Body of pancreas (tissue), 4 donors: Measurements from ENCODE around the gene KIF1C. TPM values are rescaled to one million over a fixed set of nuclear protein-coding genes. Genes with fewer than 3 reads are reported as not detected.
A peak's percentile ranks its signal among the peaks of the same experiment; 100 is the strongest.

Source experiments
- ATAC-seq: fragments of 150-250 bp; one replicate; pipeline ENCODE4 v1.9.1; 2016
- DNase-seq, 4 donors: peaks; one replicate each; pipeline ENCODE4 v3.0.0-alpha.2; 2019
- H3K27ac ChIP-seq, 4 donors: fragments of 200-600 bp; sonication (generic); 1 replicate in 3 of 4; 2 replicates in 1 of 4; pipeline versions ENCODE4 v1.5.1 to v1.6.1; 2016 to 2019; ENCODE audit warnings: mild to moderate bottlenecking in 1 of 4, mixed read lengths in 1 of 4, moderate library complexity in 1 of 4
- H3K27me3 ChIP-seq, 2 donors: fragments of 200-600 bp; sonication (generic); one replicate each; pipeline ENCODE4 v1.6.0; 2016; ENCODE audit warnings: mild to moderate bottlenecking in 1 of 2
- H3K36me3 ChIP-seq, 2 donors: fragments of 200-600 bp; sonication (generic); replicated peaks in 1 of 2; 2 replicates each; pipeline ENCODE4 v1.5.1; 2016; ENCODE audit warnings: low read depth in 2 of 2; ENCODE audit not compliant: insufficient read depth in 1 of 2
- H3K4me1 ChIP-seq: fragments of 200-600 bp; sonication (generic); one replicate; pipeline ENCODE4 v1.6.0; 2016
- H3K4me3 ChIP-seq, 2 donors: fragments of 200-600 bp; sonication (generic); 1 replicate in 1 of 2; 2 replicates in 1 of 2; pipeline ENCODE4 v1.5.1; 2016 to 2019
- H3K9me3 ChIP-seq, 3 donors: fragments of 200-600 bp; sonication (generic); 1 replicate in 2 of 3; 2 replicates in 1 of 3; pipeline ENCODE4 v1.5.1; 2016
- POLR2A ChIP-seq, 3 donors: fragments of 450-650 bp; IDR thresholded peaks; one replicate each; pipeline ENCODE4 v1.6.1; 2016; ENCODE audit warnings: antibody characterized with exemption in 3 of 3, mild to moderate bottlenecking in 2 of 3
- WGBS, 2 donors: methylation state at CpG; one replicate each; pipeline ENCODE4 v1.1.5; 2017; 5-methylcytosine and 5-hydroxymethylcytosine counted together
- intact Hi-C: fragments of 100-400 bp; cut with DNase I; formaldehyde crosslinking; loops from one replicate; pipeline ENCODE4 v1.15.1; 2023
- microRNA-seq, 2 donors: library from miRNA; unstranded; fragments of <30 nt; microRNA quantifications; one replicate each; pipeline ENCODE4, GENCODE V29; 2016; ENCODE audit warnings: borderline number of aligned reads in 2 of 2, borderline replicate concordance in 2 of 2
- small RNA-seq: library from RNA; depleted of rRNA; stranded (forward); fragments of <200 nt; gene quantifications from one replicate; pipeline ENCODE3, GENCODE V24; 2016
- total RNA-seq, 2 donors: library from RNA; depleted of rRNA; stranded (reverse); fragments of >200 nt; gene quantifications; one replicate each; pipeline ENCODE4 v1.1.0, GENCODE V29; 2016
- TF ChIP-seq, protein P1 (sequence below), 7 experiments: fragments of 450-650 bp in 4 of 7; fragments of 200-600 bp in 3 of 7; sonication (generic) in 3 of 7; IDR thresholded peaks; one replicate each; pipeline ENCODE4 v1.5.1; 2016 to 2019; ENCODE audit warnings: antibody characterized with exemption in 7 of 7

The KIF1C gene
- total RNA-seq, 2 donors from 2014 or later, result 43.1 to 54.4 TPM

DNA sequence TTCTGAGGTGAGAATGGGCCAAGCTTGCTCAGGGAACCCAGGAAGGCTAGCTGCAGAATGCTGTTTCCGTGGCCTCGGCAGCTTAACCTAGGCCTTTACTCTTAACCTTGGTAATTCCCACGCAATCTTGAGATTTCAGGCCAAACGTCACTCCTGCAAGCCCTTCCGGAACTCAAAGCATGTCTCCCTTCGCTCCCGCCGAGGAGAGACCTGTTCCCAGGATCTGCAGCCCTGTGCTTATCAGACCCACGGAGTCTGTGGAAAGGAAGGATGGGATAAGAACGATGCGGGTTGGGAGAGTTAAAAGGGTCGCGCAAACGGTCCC lies 80.0 kb downstream of the KIF1C start:
- no peak for DNase-seq
- peaks cover 23% of the 10 kb centered on the region for H3K4me1 ChIP-seq
- peak; percentile 24 for ATAC-seq
- peak overlapping the region; percentile 39 to 75 for H3K4me3 ChIP-seq
- H3K36me3 ChIP-seq, result no peaks in the 10 kb centered on the region
- H3K27ac ChIP-seq, result peak overlapping the region; percentile 39 to 78 (median 70)
- 12 to 23% methylated on average over 14 of the region's 14 CpGs for WGBS, 2 donors
- no peaks in the 10 kb centered on the region for H3K9me3 ChIP-seq
- intact Hi-C loops, result no loop called here
- TF ChIP-seq, protein P1, sequence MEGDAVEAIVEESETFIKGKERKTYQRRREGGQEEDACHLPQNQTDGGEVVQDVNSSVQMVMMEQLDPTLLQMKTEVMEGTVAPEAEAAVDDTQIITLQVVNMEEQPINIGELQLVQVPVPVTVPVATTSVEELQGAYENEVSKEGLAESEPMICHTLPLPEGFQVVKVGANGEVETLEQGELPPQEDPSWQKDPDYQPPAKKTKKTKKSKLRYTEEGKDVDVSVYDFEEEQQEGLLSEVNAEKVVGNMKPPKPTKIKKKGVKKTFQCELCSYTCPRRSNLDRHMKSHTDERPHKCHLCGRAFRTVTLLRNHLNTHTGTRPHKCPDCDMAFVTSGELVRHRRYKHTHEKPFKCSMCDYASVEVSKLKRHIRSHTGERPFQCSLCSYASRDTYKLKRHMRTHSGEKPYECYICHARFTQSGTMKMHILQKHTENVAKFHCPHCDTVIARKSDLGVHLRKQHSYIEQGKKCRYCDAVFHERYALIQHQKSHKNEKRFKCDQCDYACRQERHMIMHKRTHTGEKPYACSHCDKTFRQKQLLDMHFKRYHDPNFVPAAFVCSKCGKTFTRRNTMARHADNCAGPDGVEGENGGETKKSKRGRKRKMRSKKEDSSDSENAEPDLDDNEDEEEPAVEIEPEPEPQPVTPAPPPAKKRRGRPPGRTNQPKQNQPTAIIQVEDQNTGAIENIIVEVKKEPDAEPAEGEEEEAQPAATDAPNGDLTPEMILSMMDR (IDR thresholded peaks at IDR 0.05), result no peak
- no peak for TF ChIP-seq POLR2A (IDR thresholded peaks at IDR 0.05)
- no peaks in the 10 kb centered on the region for H3K27me3 ChIP-seq

Small RNAs within 50 kb of the gene (microRNA-seq; reads per million reads assigned to microRNA genes)
- gene MIR6864, result 0 reads per million in 2 donors
- gene MIR6865, result 0 to 0.93 reads per million in 2 donors

Small RNAs within 50 kb of the gene (small RNA-seq; reads per million reads assigned to genes)
- gene MIR6864, result not detected
- not detected for gene MIR6865

Other genes with a start within 250 kb of the KIF1C start
- 1 to 10 TPM; 1.8 to 2.0 TPM for gene TM4SF5, start 226.1 kb upstream of the KIF1C start, total RNA-seq
- gene VMO1, start 211.6 kb upstream of the KIF1C start, total RNA-seq, result not detected
- not detected for gene GLTPD2, start 209.0 kb upstream of the KIF1C start, total RNA-seq
- gene PSMB6, start 201.8 kb upstream of the KIF1C start, total RNA-seq, result 10 to 100 TPM; 41.5 to 89.0 TPM
- 10 to 100 TPM; 25.7 to 41.5 TPM for gene PLD2, start 190.8 kb upstream of the KIF1C start, total RNA-seq
- gene MINK1, start 164.6 kb upstream of the KIF1C start, total RNA-seq, result 10 to 100 TPM; 32.7 to 66.6 TPM
- gene C17orf107, start 98.4 kb upstream of the KIF1C start, total RNA-seq, result 10 to 100 TPM in 1 of 2 donors, 1 to 10 TPM in 1; 5.2 to 11.9 TPM
- 1 to 10 TPM in 1 of 2 donors, under 1 TPM in 1; 0.33 to 1.8 TPM for gene CHRNE, start 94.9 kb upstream of the KIF1C start, total RNA-seq
- gene GP1BA, start 65.7 kb upstream of the KIF1C start, total RNA-seq, result not detected
- gene SLC25A11, start 57.9 kb upstream of the KIF1C start, total RNA-seq, result 10 to 100 TPM; 23.7 to 33.2 TPM
- gene RNF167, start 57.7 kb upstream of the KIF1C start, total RNA-seq, result 10 to 100 TPM; 23.1 to 37.6 TPM
- 100 to 1,000 TPM; 164 to 180 TPM for gene PFN1, start 49.4 kb upstream of the KIF1C start, total RNA-seq
- 1 to 10 TPM; 3.3 to 3.6 TPM for gene ENO3, start 46.8 kb upstream of the KIF1C start, total RNA-seq
- 10 to 100 TPM; 26.2 to 29.0 TPM for gene SPAG7, start 30.1 kb upstream of the KIF1C start, total RNA-seq
- 10 to 100 TPM; 17.1 to 48.8 TPM for gene CAMTA2, start 10.3 kb upstream of the KIF1C start, total RNA-seq
- gene INCA1, start 428 bp upstream of the KIF1C start, total RNA-seq, result 1 to 10 TPM in 1 of 2 donors, not detected in 1; 1.0 TPM
- gene SLC52A1, start 37.5 kb downstream of the KIF1C start, total RNA-seq, result not detected
- gene ZFP3, start 80.5 kb downstream of the KIF1C start, total RNA-seq, result 1 to 10 TPM; 5.3 to 5.4 TPM
- gene ZNF232, start 113.9 kb downstream of the KIF1C start, total RNA-seq, result 1 to 10 TPM; 3.9 to 4.0 TPM
- gene USP6, start 118.1 kb downstream of the KIF1C start, total RNA-seq, result not detected
- gene ZNF594, start 193.9 kb downstream of the KIF1C start, total RNA-seq, result 1 to 10 TPM; 4.4 to 6.9 TPM
- gene SCIMP, start 236.9 kb downstream of the KIF1C start, total RNA-seq, result 1 to 10 TPM in 1 of 2 donors, under 1 TPM in 1; 0.33 to 2.1 TPM